Activated CD8-positive, alpha-beta T cell treated with anti-CD3 and anti-CD28 coated beads, Interleukin-2, amount 10 ng/mL, durations not matched to agents 7 days and 5 days (primary cell): ENCODE data around the gene VKORC1. TPM values are rescaled to one million over a fixed set of nuclear protein-coding genes. Genes with fewer than 3 reads are reported as not detected.
"Not testable (repeated sequence)": the region's sequence is repeated elsewhere in the genome, so short reads cannot be mapped to it uniquely, and the experiment has no call there.

Source experiments
- ATAC-seq: fragments of 150-1000 bp; cut with Tn5 transposase; one replicate; pipeline ENCODE4 v1.10.0; 2021; ENCODE audit warnings: moderate library complexity
- CTCF ChIA-PET: fragments of 350-600 bp; sonication (Branson Sonifier 250); formaldehyde crosslinking; loops from one replicate; lab custom pipeline; 2021; ENCODE audit warnings: antibody characterized with exemption; lab: Charles Lee
- POLR2A ChIA-PET: fragments of 350-600 bp; sonication (Branson Sonifier 250); formaldehyde crosslinking; loops from one replicate; lab custom pipeline; 2021; ENCODE audit warnings: antibody characterized with exemption; lab: Charles Lee
- DNase-seq: peaks from one replicate; pipeline ENCODE4 v3.0.0-alpha.2; 2020
- H3K27ac Mint-ChIP-seq: one replicate; pipeline ENCODE4 v1.8.0; 2021; ENCODE audit warnings: mild to moderate bottlenecking, mixed read lengths
- H3K27me3 Mint-ChIP-seq: one replicate; pipeline ENCODE4 v1.8.0; 2021; ENCODE audit warnings: low read depth, mixed read lengths
- H3K36me3 Mint-ChIP-seq: one replicate; pipeline ENCODE4 v1.8.0; 2021; ENCODE audit warnings: low read depth, mixed read lengths
- H3K4me1 Mint-ChIP-seq: one replicate; pipeline ENCODE4 v1.8.0; 2021; ENCODE audit warnings: low read depth, mixed read lengths
- H3K4me3 Mint-ChIP-seq: one replicate; pipeline ENCODE4 v1.8.0; 2021; ENCODE audit warnings: mild to moderate bottlenecking, mixed read lengths
- H3K9me3 Mint-ChIP-seq: one replicate; pipeline ENCODE4 v1.8.0; 2022; ENCODE audit warnings: mixed read lengths; ENCODE audit not compliant: insufficient read depth
- total RNA-seq, 2 experiments: library from RNA; stranded (reverse); gene quantifications; one replicate each; pipeline ENCODE4 v1.2.3, GENCODE V29; 2021

Gene VKORC1
- total RNA-seq, result 10 to 100 TPM; 71.6 to 78.8 TPM

DNA sequence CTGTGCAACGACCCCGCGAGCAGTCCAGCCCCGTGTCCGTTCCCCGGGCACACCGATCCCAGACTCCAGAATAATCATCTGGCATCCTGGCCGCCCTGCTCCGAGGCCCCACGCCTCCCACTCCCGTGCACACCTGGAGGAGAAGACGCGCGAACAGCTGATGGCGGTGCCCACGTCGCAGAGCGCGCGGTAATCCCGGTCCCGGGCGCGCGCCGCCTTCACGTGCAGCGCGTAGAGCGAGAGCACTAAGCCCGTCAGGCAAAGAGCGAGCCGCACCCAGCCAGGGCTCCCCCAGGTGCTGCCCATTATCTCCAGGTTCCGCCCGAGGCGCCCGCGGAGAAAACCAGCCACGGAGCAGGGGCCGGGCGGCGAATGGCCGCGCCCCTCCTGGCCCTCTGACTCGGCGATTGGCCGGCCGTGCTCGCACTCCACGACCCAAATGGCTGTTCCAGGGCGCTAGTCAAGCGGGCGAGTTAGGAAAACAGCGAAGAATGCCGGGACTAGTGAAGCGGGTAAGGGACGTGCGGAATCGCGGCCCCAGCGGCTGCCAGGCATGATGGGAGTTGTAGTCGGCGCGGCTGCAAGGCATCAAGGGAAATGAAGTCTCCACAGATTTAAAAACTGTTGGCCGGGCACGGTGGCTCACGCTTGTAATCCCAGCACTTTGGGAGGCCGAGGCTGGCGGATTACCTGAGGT lies at the start of gene VKORC1:
TSS of gene VKORC1 (minus strand) at position 374 of the 697 bp plus-strand sequence. CDS start at position 306, 68 bp downstream.
- POLR2A ChIA-PET, result interaction anchor here (0.7 to 1.5 kb wide), 6 partner anchors 20 to 137 kb away, joined by 3 to 5 read pairs (median 4); partner anchors contain the start of genes FUS, KAT8, SETD1A and STX4
- H3K9me3 Mint-ChIP-seq, result no peaks in the 10 kb centered on the region
- peak; percentile 93 for DNase-seq
- H3K27ac Mint-ChIP-seq, result peak within 1 kb of the TSS; percentile 94
- H3K4me1 Mint-ChIP-seq, result peaks cover 34% of the 10 kb centered on the region
- peaks cover 18% of the 10 kb centered on the region for H3K36me3 Mint-ChIP-seq
- H3K27me3 Mint-ChIP-seq, result peaks cover 3% of the 10 kb centered on the region
- peak within 1 kb of the TSS; percentile 95 for H3K4me3 Mint-ChIP-seq
- CTCF ChIA-PET, result interaction anchor here (0.6 to 3.7 kb wide), 6 partner anchors 21 to 288 kb away, joined by 3 to 19 read pairs (median 6); partner anchors contain the start of genes HSD3B7, ZNF646 and ZNF668
- ATAC-seq, result peak; percentile 95

GRCh38 chr16:31143694-31144148 lies 49.1 kb upstream of the VKORC1 start:
- ATAC-seq (no peak), DNase-seq (no peak)
- ChIA-PET CTCF (interaction anchor here (1.1 to 6.0 kb wide), 7 partner anchors 10 to 569 kb away, joined by 3 to 71 read pairs (median 17); partner anchors contain the start of genes FUS and HSD3B7), POLR2A (interaction anchor here (1.6 to 6.9 kb wide), 3 partner anchors 26 to 36 kb away, joined by 10 to 46 read pairs (median 20); partner anchors contain the start of genes FUS and KAT8)
- Mint-ChIP-seq H3K4me3 (peak overlapping the region; percentile 36), H3K27ac (peak overlapping the region; percentile 69), H3K36me3 (no peaks in the 10 kb centered on the region), H3K27me3 (peaks cover 11% of the 10 kb centered on the region), H3K4me1 (peaks cover 19% of the 10 kb centered on the region), H3K9me3 (no peaks in the 10 kb centered on the region)

GRCh38 chr16:31143011-31143693 lies 48.6 kb upstream of the VKORC1 start:
- no peaks in the 10 kb centered on the region for H3K9me3 Mint-ChIP-seq
- no peaks in the 10 kb centered on the region for H3K36me3 Mint-ChIP-seq

GRCh38 chr16:31142109-31143010 lies 47.8 kb upstream of the VKORC1 start:
- peak; percentile 99 for DNase-seq

More at GRCh38 chr16:31143011-31143693, 48.6 kb upstream of the VKORC1 start:
- Mint-ChIP-seq H3K4me3 (peak overlapping the region; percentile 36), H3K27me3 (peaks cover 11% of the 10 kb centered on the region), H3K4me1 (peaks cover 19% of the 10 kb centered on the region), H3K27ac (peak overlapping the region; percentile 69)
- ChIA-PET CTCF (interaction anchor here (0.8 to 6.0 kb wide), 34 partner anchors 10 to 570 kb away, joined by 3 to 71 read pairs (median 5); partner anchors contain the start of genes ARMC5, BCKDK, FUS and HSD3B7), POLR2A (interaction anchor here (0.6 to 6.9 kb wide), 13 partner anchors 26 to 146 kb away, joined by 3 to 46 read pairs (median 5); partner anchors contain the start of genes FUS, KAT8, VKORC1 and ZNF646)
- ATAC-seq, result no peak
- DNase-seq, result no peak

DNA sequence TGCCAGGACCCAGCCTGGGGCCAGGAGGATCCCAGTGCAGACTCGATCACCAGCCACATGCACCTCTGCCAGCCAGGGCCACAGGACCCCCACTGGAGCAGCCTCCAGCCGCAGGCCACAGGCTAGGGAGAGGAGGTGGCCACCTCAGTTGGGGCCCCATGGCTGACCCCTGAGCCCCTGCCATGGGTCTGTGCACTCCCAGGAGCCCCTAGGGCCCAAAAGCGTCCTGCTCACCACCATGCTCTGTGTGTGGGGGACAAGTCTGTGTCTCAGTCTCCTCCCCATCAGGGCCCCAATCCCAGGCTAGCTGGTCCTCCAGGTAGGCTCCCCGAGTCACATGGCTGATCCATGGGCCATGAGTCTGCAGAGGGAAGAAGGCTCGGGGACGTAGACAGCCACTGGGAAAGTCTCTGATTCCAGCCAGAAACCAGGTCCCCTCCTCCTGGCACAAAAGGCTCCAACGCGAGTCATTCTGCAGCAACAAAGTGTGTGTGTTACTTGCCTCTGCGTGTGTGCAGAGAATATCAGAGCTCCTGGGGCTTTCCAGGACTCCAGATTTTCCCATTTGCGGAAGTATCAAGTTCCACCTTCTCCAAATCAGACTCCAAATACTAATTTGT lies 47.0 kb upstream of the VKORC1 start:
- peak overlapping the region; percentile 85 for H3K27ac Mint-ChIP-seq
- CTCF ChIA-PET, result interaction anchor here (0.6 to 6.0 kb wide), 49 partner anchors 9 to 327 kb away, joined by 3 to 71 read pairs (median 4); partner anchors contain the start of genes ARMC5, BCKDK, FUS and HSD3B7
- peaks cover 17% of the 10 kb centered on the region for H3K4me1 Mint-ChIP-seq
- DNase-seq (no peak), ATAC-seq (no peak)
- H3K27me3 Mint-ChIP-seq, result peaks cover 6% of the 10 kb centered on the region
- no peaks in the 10 kb centered on the region for H3K9me3 Mint-ChIP-seq
- H3K36me3 Mint-ChIP-seq, result no peaks in the 10 kb centered on the region
- POLR2A ChIA-PET, result interaction anchor here (0.6 to 6.9 kb wide), 17 partner anchors 10 to 188 kb away, joined by 3 to 46 read pairs (median 5); partner anchors contain the start of genes FUS, SETD1A, VKORC1 and ZNF646
- peak overlapping the region; percentile 74 for H3K4me3 Mint-ChIP-seq

More at GRCh38 chr16:31142109-31143010, 47.8 kb upstream of the VKORC1 start:
- ChIA-PET POLR2A (interaction anchor here (0.6 to 6.9 kb wide), 19 partner anchors 9 to 189 kb away, joined by 3 to 46 read pairs (median 5); partner anchors contain the start of genes FUS, KAT8, SETD1A and VKORC1), CTCF (interaction anchor here (0.6 to 6.0 kb wide), 51 partner anchors 9 to 328 kb away, joined by 3 to 71 read pairs (median 4); partner anchors contain the start of genes ARMC5, BCKDK, FUS and HSD3B7)
- Mint-ChIP-seq H3K27me3 (peaks cover 6% of the 10 kb centered on the region), H3K4me3 (peak overlapping the region; percentile 74), H3K9me3 (no peaks in the 10 kb centered on the region), H3K4me1 (peaks cover 17% of the 10 kb centered on the region), H3K36me3 (no peaks in the 10 kb centered on the region), H3K27ac (peak overlapping the region; percentile 85)
- ATAC-seq, result peak; percentile 94

DNA sequence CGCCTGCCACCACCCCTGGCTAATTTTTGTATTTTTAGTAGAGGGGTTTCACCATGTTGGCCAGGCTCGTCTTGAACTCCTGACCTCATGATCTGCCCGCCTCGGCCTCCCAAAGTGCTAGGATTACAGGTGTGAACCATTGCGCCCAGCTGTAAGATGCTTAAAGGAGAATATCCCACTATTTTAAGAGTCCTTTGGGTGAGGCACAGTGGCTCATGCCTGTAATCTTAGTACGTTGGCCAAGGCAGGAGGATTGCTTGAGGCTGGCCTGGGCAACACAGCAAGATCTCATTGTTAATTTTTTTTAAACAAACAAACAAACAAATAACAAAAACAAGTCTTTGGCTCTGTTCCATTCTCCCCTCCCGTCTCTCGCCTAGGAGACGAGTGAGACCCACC lies 46.5 kb upstream of the VKORC1 start:
- not testable (repeated sequence) for H3K9me3 Mint-ChIP-seq, H3K36me3 Mint-ChIP-seq, ATAC-seq, H3K27me3 Mint-ChIP-seq, H3K27ac Mint-ChIP-seq, DNase-seq, H3K4me3 Mint-ChIP-seq
- ChIA-PET POLR2A (interaction anchor here (0.6 to 1.9 kb wide), 3 partner anchors 39 to 43 kb away, joined by 3 to 5 read pairs (median 3); partner anchors contain the start of gene FUS), CTCF (interaction anchor here (0.6 to 3.7 kb wide), 4 partner anchors 21 to 320 kb away, joined by 4 to 53 read pairs (median 11); partner anchors contain the start of gene KAT8)
- peaks cover 17% of the 10 kb centered on the region for H3K4me1 Mint-ChIP-seq

DNA sequence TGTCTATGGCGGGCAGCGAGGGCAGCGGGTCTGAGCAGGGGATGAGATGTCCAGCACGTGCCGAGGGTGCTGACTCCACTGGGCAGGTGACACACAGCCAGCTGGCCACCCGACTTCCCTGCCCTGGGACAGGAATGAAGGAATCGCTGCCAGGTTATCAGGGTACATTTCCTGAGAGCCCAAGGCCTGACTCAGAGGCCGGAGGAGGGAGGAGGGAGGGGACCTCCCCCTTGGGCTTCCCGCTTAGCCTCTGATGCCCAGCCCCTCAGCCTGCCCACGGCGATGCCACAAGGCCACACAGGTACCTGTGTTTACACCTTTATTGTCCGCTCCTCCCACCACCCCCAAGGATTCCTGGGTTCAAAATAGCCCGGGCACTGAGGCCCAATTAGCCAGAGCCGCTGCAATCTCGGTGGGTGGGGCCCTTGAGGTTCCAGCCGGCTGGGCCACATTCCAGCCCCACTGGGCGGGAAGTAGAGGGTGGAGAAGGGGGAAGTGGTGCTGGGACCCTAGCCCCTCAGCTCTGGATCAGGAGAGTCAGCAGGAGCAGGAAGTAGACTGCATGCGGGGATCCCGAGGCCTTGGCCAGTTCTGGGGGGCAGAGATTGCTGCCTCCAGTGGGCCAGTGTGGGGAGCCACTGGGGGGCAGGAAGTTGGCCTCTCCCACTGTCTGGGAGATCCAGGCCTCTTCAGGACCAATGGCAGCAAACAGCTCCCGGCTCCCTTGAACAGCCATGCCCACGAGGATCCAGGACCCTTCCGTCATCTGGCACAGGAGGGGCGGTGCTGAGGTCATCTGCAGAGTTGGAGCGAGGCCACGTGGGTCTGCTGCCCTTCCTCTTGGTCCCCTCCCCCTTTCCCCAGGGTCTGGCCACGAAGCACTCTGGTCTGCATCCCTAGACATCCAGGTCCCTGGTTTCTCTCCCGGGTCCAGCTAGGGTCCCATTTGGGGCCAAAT lies 44.3 kb upstream of the VKORC1 start:
- Mint-ChIP-seq H3K36me3 (no peaks in the 10 kb centered on the region), H3K4me3 (no peak overlapping the region), H3K27ac (no peak overlapping the region), H3K27me3 (peaks cover 2% of the 10 kb centered on the region), H3K9me3 (no peaks in the 10 kb centered on the region), H3K4me1 (peaks cover 15% of the 10 kb centered on the region)
- ATAC-seq (no peak), DNase-seq (no peak)
- ChIA-PET CTCF (no interaction called here), POLR2A (interaction anchor here (0.7 kb wide), 1 partner anchor 45 kb away, joined by 4 read pairs; no protein-coding TSS in a partner anchor)

DNA sequence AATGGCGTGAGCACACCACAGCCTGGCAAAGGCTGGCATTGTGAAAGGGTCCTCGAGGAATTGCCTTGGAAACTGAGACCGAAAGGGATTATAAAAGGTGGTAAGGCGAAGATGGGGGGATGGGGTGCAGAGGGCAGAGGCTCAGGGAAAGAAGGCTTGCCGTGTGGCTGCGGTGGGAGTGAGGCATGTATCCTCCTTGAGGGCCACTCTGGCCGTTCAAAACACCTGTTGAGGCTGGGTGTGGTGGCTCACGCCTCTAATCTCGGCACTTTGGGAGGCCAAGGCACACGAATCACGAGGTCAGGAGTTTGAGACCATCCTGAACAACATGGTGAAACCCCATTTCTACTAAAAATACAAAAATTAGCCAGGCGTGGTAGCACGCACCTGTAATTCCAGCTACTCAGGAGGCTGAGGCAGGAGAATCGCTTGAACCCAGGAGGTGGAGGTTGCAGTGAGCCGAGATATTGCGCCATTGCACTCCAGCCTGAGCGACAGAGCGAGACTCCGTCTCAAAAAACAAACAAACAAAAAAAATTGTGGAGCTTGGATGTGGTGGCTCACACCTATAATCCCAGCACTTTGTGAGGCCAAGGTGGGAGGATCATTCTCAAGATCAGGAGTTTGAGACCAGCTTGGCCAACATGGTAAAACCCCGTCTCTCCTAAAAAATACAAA lies 42.4 kb upstream of the VKORC1 start:
- H3K27ac Mint-ChIP-seq, H3K4me3 Mint-ChIP-seq, H3K27me3 Mint-ChIP-seq, ATAC-seq, H3K9me3 Mint-ChIP-seq, DNase-seq, H3K36me3 Mint-ChIP-seq, POLR2A ChIA-PET, H3K4me1 Mint-ChIP-seq, CTCF ChIA-PET: not testable (repeated sequence)

GRCh38 chr16:31136287-31136662 lies 41.7 kb upstream of the VKORC1 start:
- H3K9me3 Mint-ChIP-seq, result no peaks in the 10 kb centered on the region

More at GRCh38 chr16:31136287-31136662, 41.7 kb upstream of the VKORC1 start:
- Mint-ChIP-seq H3K27me3 (no peaks in the 10 kb centered on the region), H3K36me3 (peaks cover under 1% of the 10 kb centered on the region), H3K4me3 (no peak overlapping the region), H3K4me1 (peaks cover under 1% of the 10 kb centered on the region), H3K27ac (no peak overlapping the region)
- ChIA-PET POLR2A (no interaction called here), CTCF (interaction anchor here (0.6 kb wide), 1 partner anchor 15 kb away, joined by 3 read pairs; no protein-coding TSS in a partner anchor)
- DNase-seq, result no peak
- no peak for ATAC-seq
